Measurements from ENCODE around the gene MRRF.
A peak's percentile ranks its signal among the peaks of the same experiment; 100 is the strongest.

GRCh38 chr9:122307061-122307460 is 42.4 kb downstream of the MRRF start:
- TF ChIP-seq POLR2AphosphoS5 (IDR thresholded peaks at IDR 0.05), result peak; percentile 47 to 79
- TF ChIP-seq CTCF (IDR thresholded peaks at IDR 0.05), result no peak
